Suprapubic skin (tissue), 3 donors: Measurements from ENCODE around the gene KIAA1755.

Experiments
- CTCF ChIP-seq, 2 donors: fragments of 200-600 bp in 1 of 2; fragments of 450-650 bp in 1 of 2; sonication (generic) in 1 of 2; IDR thresholded peaks; one replicate each; pipeline ENCODE4 v1.5.1; 2016 to 2019; ENCODE audit warnings: antibody characterized with exemption in 2 of 2, mild to moderate bottlenecking in 1 of 2, moderate library complexity in 1 of 2
- POLR2A ChIP-seq, 2 donors: fragments of 450-650 bp; IDR thresholded peaks; one replicate each; pipeline ENCODE4 v1.6.1; 2017; ENCODE audit warnings: antibody characterized with exemption in 2 of 2, mild to moderate bottlenecking in 2 of 2, moderate library complexity in 2 of 2

GRCh38 chr20:38250609-38251008, 9.9 kb downstream of the KIAA1755 start:
- TF ChIP-seq CTCF (IDR thresholded peaks at IDR 0.05) (no peak), POLR2A (IDR thresholded peaks at IDR 0.05) (no peak)
